DMS 273 treated with DMSO at 0.1 percent for 48 hours (cell line): ENCODE results near the gene PRSS56.

Source experiments
- DNase-seq: peaks from one replicate; lab custom pipeline; 2025; lab: John Stamatoyannopoulos, UW

The PRSS56 gene

DNA sequence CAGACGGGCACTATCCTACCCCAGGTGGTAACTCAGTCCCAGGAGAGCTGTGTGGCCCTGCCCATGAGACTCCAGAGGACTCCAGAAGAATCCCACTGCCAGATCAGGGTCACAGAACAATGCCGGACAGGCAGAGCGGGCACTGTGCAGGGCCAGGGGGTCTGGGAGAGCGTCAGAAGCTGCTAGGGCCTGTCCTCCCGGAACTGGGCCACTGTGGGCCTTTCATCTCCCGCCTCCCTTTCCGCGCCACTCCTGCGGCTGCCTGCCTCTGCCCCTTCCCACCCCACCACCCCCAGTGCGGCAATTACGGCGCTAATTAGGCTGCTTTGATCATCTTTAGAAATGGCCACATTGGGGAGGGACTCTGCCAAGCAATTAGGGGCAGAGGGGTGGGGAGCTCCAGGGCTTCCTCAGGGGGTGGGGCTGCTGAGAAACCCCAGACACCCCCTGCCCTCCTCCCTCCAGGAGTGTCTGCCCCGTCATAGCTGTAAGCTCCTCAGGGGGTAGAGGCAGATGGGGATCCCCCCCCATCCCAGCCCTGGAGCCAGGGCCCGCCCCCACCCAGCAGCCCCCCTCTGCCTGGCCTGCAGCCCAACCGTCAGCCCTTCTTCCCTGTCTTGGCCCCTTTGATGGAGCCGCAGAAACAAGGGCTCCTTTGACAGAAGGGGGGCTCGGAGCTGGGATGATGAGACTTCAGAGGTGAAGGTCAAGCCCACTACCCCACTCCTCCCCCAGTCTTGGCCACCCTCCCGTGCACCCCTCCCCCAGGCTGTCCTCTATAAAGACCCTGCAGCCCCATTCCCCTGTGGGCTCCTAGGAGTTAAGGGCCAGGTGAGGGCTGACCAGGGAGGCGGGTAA, at the start of gene PRSS56:
PRSS56 (plus strand) TSS at position 808 of the 858 bp plus-strand sequence. CDS start 211 bp downstream, outside the sequence.
- no peak for DNase-seq

- peak; percentile 42 for DNase-seq
These were observed 46.7 kb upstream of the PRSS56 start for GRCh38 chr2:232473467-232473890.

GRCh38 chr2:232476045-232476444, 44.1 kb upstream of the PRSS56 start:
- no peak for DNase-seq

DNA sequence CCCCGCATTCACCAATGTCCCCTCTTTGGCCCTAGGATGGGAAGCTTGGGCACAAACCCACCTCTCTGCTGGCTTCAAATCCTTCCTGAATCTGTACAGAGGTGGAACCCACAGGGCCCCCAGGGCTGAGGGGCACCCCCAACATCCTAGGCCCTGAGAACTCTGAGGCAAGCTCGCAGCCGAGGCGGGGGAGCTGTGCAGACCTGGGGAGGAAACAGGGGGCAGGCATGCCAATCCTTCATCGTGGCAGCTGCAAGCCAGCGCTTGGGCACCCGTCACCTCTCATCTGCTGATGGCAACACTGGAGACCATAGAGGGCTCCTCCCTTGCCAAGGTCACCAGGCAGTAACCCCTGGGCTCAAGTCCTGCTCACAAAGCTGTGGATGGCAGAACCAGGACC, 43.4 kb upstream of the PRSS56 start:
- no peak for DNase-seq

DNA sequence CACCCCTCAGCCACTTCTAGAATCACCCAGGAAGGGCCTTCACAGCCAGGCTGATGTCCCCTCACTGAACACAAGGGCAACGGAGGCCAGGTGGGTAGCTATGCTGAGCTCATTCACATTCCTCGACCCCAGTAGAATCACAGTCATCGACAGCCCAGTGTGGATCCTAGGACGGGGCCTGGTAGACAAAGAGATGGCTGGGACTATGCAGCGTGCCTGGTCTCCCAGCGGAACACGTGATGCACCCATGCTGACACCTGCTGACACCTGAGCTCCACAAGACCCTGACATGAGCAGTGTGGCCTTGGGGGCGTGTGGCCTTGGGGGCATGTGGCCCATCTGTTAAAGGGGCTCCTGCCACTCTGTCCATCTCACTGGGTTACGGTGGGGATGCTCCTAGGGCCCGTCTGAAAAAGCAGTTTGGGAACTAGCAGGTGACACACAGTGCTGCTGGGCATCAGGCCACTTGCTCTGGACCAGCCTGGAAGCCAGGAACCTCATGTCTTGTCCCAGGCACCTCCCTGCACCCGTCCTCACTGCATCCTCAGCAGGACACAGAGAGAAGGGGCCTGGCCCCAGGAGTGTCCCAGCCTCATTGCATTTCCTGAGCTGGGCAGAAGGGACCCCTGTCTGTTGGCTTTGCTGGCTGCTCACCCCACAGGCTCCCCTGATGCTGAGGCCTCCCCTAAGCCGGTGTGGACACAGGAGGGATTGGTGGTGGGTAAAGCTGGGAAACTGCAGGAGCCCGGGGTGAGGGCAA, 42.3 kb upstream of the PRSS56 start:
- no peak for DNase-seq

- no peak for DNase-seq
These were observed 41.4 kb upstream of the PRSS56 start for GRCh38 chr2:232478571-232479340.

DNA sequence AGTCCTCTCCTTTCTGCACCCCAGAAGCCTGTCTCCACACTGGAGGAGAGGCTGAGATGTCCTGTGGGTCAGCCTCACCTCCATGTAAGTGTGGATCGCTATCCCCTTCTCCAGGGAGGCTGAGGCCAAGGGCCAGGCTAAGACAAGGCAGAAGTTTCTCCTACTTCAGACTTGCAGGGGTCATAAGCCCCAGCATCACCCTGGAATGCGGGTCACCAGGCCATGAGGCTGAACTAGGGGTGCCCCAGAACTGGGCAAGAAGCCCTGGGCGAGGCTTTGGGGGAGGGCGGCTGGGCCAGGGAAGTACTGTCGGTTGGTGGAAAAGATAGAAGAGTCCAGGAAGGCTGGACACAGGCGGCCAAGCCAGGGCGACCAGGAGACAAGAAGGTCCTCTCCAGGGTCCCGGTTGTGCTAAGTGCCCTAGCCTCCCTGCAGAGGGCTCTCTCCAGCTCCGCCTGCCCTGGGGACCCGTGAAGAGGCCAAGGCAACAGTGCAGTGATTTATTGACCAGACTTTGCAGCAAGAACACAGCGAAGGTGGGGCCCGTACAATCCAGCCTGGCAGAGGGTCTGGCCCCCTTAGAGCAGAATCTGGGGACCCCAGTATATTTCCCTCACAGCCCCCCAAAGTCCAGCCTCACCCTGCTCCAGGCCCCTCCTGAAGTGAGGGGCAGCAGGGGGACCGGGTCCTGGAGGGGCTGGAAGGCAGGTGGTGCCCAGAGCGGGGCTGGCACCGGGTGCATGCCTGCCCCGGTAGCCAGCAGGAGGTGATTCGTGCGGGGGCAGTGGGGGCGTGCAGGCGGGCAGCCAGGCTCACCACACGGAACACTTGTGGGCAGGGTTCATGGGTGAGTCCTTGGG, 40.6 kb upstream of the PRSS56 start:
- no peak for DNase-seq

GRCh38 chr2:232480201-232481190, 39.7 kb upstream of the PRSS56 start:
- no peak for DNase-seq

GRCh38 chr2:232481322-232482140, 38.7 kb upstream of the PRSS56 start:
- no peak for DNase-seq

- DNase-seq = no peak
These were observed 37.6 kb upstream of the PRSS56 start for GRCh38 chr2:232482301-232483238.

- no peak for DNase-seq
These were observed 36.8 kb upstream of the PRSS56 start for GRCh38 chr2:232483311-232483922.

- no peak for DNase-seq
These were observed 36.1 kb upstream of the PRSS56 start for GRCh38 chr2:232483923-232484627.

DNA sequence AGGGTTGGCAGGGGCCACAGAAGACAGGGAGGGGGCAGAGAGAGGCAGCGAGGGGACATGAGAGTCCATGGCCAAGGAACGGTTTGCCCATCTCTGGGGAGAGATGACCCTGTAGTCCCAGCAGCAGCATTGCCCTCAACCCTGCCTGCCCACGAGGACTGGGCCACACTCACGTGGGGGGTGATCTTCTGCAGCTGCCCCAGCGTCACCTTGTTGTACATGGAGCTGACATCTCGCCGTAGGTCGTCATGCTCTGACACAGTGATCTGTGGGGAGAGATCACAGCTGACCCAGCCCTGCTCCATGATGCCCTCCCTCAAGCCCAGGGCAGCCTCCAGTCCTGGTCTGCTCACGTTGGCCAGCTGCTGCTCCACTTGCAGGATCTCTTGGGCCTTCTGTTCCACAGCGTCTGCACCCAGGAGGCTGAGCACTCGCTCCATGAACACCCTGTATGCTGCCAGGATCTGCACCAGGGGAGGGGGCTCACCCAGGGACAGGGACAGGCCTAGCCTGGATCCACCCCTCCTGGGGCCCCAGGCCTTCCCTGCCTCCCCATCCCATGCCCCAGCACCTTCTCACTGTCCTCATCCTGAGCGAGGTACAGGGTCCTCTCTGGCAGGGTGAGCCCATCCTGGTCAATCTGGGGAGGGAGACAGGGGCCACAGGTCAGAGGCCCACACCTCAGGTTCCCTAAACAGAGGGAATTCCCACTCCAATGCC, 35.4 kb upstream of the PRSS56 start:
- no peak for DNase-seq

- DNase-seq = no peak
These were observed 34.8 kb upstream of the PRSS56 start for GRCh38 chr2:232485348-232485756.

- DNase-seq = no peak
These were observed 34.2 kb upstream of the PRSS56 start for GRCh38 chr2:232485757-232486557.
